Measurements from ENCODE around the gene FNDC10. TPM values are rescaled to one million over a fixed set of nuclear protein-coding genes. Genes with fewer than 3 reads are reported as not detected.
A peak's percentile ranks its signal among the peaks of the same experiment; 100 is the strongest.

FNDC10 gene
- polyA plus RNA-seq, 1 experiment: 4.4 TPM

- peak; percentile 18; the same call in 1 of the 2 replicates for TF ChIP-seq CTCF (IDR thresholded peaks at IDR 0.05; ENCODE audit: insufficient read depth, low read depth, low read length)
- DNase-seq (ENCODE audit: low read depth): no peak
- peaks cover 11% of the 10 kb centered on the region for H3K36me3 ChIP-seq (ENCODE audit: control insufficient read depth, insufficient read depth, low read length)
- CTCF ChIA-PET: interaction anchor here (0.6 to 1.0 kb wide), 2 partner anchors 32 to 47 kb away, joined by 3 read pairs; no protein-coding TSS in a partner anchor
- POLR2A ChIA-PET: no interaction called here
- no peak overlapping the region for H3K4me3 ChIP-seq (ENCODE audit: low read depth, low read length)
- H3K27me3 ChIP-seq (ENCODE audit: control insufficient read depth, insufficient read depth, low read length): no peaks in the 10 kb centered on the region
Measured at GRCh38 chr1:1619917-1620361, 20.0 kb upstream of the FNDC10 start.

GRCh38 chr1:1618396-1619068 is 18.6 kb upstream of the FNDC10 start:
- Histone ChIP-seq H3K4me3 (ENCODE audit: low read depth, low read length) (no peak overlapping the region), H3K36me3 (ENCODE audit: control insufficient read depth, insufficient read depth, low read length) (peaks cover 11% of the 10 kb centered on the region), H3K27me3 (ENCODE audit: control insufficient read depth, insufficient read depth, low read length) (no peaks in the 10 kb centered on the region)
- DNase-seq (ENCODE audit: low read depth): no peak
- no peak for TF ChIP-seq CTCF (IDR thresholded peaks at IDR 0.05; ENCODE audit: insufficient read depth, low read depth, low read length)
- POLR2A ChIA-PET: no interaction called here
- CTCF ChIA-PET: no interaction called here

GRCh38 chr1:1617925-1618324 is 18.0 kb upstream of the FNDC10 start:
- Histone ChIP-seq H3K4me3 (ENCODE audit: low read depth, low read length) (no peak overlapping the region), H3K36me3 (ENCODE audit: control insufficient read depth, insufficient read depth, low read length) (peaks cover 11% of the 10 kb centered on the region), H3K27me3 (ENCODE audit: control insufficient read depth, insufficient read depth, low read length) (no peaks in the 10 kb centered on the region)
- CTCF ChIA-PET: no interaction called here
- TF ChIP-seq CTCF (IDR thresholded peaks at IDR 0.05; ENCODE audit: insufficient read depth, low read depth, low read length): no peak
- POLR2A ChIA-PET: no interaction called here
- DNase-seq (ENCODE audit: low read depth): no peak

GRCh38 chr1:1617516-1617915 is 17.6 kb upstream of the FNDC10 start:
- no peak for TF ChIP-seq CTCF (IDR thresholded peaks at IDR 0.05; ENCODE audit: insufficient read depth, low read depth, low read length)
- no peak for DNase-seq (ENCODE audit: low read depth)
- ChIA-PET CTCF (no interaction called here), POLR2A (no interaction called here)
- Histone ChIP-seq H3K4me3 (ENCODE audit: low read depth, low read length) (no peak overlapping the region), H3K36me3 (ENCODE audit: control insufficient read depth, insufficient read depth, low read length) (peaks cover 11% of the 10 kb centered on the region), H3K27me3 (ENCODE audit: control insufficient read depth, insufficient read depth, low read length) (no peaks in the 10 kb centered on the region)

- DNase-seq (ENCODE audit: low read depth): no peak
Measured at GRCh38 chr1:1616838-1617237, 16.9 kb upstream of the FNDC10 start.

More at GRCh38 chr1:1616838-1617237, 16.9 kb upstream of the FNDC10 start:
- CTCF ChIA-PET: no interaction called here
- no peaks in the 10 kb centered on the region for H3K27me3 ChIP-seq (ENCODE audit: control insufficient read depth, insufficient read depth, low read length)
- H3K4me3 ChIP-seq (ENCODE audit: low read depth, low read length): peak overlapping the region; percentile 100
- POLR2A ChIA-PET: no interaction called here
- peaks cover 11% of the 10 kb centered on the region for H3K36me3 ChIP-seq (ENCODE audit: control insufficient read depth, insufficient read depth, low read length)
- TF ChIP-seq CTCF (IDR thresholded peaks at IDR 0.05; ENCODE audit: insufficient read depth, low read depth, low read length): no peak
